ENCODE data around the gene PON3. TPM values are rescaled to one million over a fixed set of nuclear protein-coding genes. Genes with fewer than 3 reads are reported as not detected.

PON3 gene
- total and polyA plus RNA-seq, 2 of the 13 experiments (the other 11 are each of a cell fraction or from before 2014, with no cell fraction given), result 23.6 to 37.8 TPM

DNA sequence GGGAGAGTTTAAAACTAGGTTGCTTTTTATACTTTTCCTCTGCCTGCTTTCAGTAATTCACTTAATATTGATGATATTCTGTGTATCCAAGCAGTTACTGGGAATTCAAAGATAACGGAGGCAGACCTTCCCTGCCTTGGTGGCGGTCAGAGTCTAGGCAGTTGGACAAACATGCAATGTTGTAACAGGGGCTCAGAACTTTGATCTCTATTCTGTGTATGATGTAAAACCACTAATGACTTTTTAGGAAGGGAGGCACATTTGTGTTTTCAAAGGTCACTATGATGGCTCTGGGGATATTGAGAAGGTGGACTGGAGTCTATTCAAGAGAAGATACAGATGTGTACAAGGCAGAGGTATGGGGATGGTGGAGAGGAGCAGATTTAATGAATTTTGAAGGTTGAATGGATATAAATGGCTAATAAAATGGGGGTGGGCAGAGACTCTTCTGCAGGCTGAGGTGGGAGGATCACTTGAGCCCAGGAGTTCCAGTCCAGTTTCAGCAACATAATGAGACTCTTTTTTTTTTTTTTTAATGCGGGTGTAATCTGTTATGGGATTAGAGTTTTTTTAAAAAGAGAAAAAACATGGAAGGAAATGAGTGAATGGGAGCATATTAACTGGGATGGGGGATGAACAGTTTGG is 44.3 kb upstream of the PON3 start (continued):
- TF ChIP-seq, protein P1, sequence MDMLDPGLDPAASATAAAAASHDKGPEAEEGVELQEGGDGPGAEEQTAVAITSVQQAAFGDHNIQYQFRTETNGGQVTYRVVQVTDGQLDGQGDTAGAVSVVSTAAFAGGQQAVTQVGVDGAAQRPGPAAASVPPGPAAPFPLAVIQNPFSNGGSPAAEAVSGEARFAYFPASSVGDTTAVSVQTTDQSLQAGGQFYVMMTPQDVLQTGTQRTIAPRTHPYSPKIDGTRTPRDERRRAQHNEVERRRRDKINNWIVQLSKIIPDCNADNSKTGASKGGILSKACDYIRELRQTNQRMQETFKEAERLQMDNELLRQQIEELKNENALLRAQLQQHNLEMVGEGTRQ (IDR thresholded peaks at IDR 0.05; ENCODE audit: low read depth, low read length), result no peak
- TF ChIP-seq, protein P1 (CRISPR knock-in tag; IDR thresholded peaks at IDR 0.05; ENCODE audit: borderline replicate concordance), result no peak
- TF ChIP-seq NCOA1 (CRISPR knock-in tag; IDR thresholded peaks at IDR 0.05) (0 out of 2 replicates have a peak, but pooled peaks have one; percentile 45), JUND (CRISPR knock-in tag; IDR thresholded peaks at IDR 0.05) (0 out of 2 replicates have a peak, but pooled peaks have one; percentile 36), HOXD1 (CRISPR knock-in tag; IDR thresholded peaks at IDR 0.05) (peak; percentile 47; the same call in 1 of the 2 replicates), KLF11 (CRISPR knock-in tag; IDR thresholded peaks at IDR 0.05) (no peak), SOX6 (IDR thresholded peaks at IDR 0.05) (no peak), SOX6 (CRISPR knock-in tag; IDR thresholded peaks at IDR 0.05) (peak; percentile 86), EP300 (IDR thresholded peaks at IDR 0.05; ENCODE audit: low read depth in 2 of 2, low read length in 2 of 2) (peak; percentile 80 to 98), EP300 (CRISPR knock-in tag; IDR thresholded peaks at IDR 0.05; ENCODE audit: borderline replicate concordance) (peak; percentile 93)
- TF ChIP-seq, protein P2, sequence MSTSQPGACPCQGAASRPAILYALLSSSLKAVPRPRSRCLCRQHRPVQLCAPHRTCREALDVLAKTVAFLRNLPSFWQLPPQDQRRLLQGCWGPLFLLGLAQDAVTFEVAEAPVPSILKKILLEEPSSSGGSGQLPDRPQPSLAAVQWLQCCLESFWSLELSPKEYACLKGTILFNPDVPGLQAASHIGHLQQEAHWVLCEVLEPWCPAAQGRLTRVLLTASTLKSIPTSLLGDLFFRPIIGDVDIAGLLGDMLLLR (CRISPR knock-in tag; IDR thresholded peaks at IDR 0.05), result no peak
- TF ChIP-seq, protein P3, sequence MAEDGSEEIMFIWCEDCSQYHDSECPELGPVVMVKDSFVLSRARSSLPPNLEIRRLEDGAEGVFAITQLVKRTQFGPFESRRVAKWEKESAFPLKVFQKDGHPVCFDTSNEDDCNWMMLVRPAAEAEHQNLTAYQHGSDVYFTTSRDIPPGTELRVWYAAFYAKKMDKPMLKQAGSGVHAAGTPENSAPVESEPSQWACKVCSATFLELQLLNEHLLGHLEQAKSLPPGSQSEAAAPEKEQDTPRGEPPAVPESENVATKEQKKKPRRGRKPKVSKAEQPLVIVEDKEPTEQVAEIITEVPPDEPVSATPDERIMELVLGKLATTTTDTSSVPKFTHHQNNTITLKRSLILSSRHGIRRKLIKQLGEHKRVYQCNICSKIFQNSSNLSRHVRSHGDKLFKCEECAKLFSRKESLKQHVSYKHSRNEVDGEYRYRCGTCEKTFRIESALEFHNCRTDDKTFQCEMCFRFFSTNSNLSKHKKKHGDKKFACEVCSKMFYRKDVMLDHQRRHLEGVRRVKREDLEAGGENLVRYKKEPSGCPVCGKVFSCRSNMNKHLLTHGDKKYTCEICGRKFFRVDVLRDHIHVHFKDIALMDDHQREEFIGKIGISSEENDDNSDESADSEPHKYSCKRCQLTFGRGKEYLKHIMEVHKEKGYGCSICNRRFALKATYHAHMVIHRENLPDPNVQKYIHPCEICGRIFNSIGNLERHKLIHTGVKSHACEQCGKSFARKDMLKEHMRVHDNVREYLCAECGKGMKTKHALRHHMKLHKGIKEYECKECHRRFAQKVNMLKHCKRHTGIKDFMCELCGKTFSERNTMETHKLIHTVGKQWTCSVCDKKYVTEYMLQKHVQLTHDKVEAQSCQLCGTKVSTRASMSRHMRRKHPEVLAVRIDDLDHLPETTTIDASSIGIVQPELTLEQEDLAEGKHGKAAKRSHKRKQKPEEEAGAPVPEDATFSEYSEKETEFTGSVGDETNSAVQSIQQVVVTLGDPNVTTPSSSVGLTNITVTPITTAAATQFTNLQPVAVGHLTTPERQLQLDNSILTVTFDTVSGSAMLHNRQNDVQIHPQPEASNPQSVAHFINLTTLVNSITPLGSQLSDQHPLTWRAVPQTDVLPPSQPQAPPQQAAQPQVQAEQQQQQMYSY (CRISPR knock-in tag; IDR thresholded peaks at IDR 0.05), result peak; percentile 89
- TF ChIP-seq, protein P4, sequence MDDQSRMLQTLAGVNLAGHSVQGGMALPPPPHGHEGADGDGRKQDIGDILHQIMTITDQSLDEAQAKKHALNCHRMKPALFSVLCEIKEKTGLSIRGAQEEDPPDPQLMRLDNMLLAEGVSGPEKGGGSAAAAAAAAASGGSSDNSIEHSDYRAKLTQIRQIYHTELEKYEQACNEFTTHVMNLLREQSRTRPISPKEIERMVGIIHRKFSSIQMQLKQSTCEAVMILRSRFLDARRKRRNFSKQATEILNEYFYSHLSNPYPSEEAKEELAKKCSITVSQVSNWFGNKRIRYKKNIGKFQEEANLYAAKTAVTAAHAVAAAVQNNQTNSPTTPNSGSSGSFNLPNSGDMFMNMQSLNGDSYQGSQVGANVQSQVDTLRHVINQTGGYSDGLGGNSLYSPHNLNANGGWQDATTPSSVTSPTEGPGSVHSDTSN (CRISPR knock-in tag; IDR thresholded peaks at IDR 0.05; ENCODE audit: borderline replicate concordance), result no peak
- TF ChIP-seq, protein P5, sequence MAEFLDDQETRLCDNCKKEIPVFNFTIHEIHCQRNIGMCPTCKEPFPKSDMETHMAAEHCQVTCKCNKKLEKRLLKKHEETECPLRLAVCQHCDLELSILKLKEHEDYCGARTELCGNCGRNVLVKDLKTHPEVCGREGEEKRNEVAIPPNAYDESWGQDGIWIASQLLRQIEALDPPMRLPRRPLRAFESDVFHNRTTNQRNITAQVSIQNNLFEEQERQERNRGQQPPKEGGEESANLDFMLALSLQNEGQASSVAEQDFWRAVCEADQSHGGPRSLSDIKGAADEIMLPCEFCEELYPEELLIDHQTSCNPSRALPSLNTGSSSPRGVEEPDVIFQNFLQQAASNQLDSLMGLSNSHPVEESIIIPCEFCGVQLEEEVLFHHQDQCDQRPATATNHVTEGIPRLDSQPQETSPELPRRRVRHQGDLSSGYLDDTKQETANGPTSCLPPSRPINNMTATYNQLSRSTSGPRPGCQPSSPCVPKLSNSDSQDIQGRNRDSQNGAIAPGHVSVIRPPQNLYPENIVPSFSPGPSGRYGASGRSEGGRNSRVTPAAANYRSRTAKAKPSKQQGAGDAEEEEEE (CRISPR knock-in tag; IDR thresholded peaks at IDR 0.05; ENCODE audit: borderline replicate concordance), result no peak
- TF ChIP-seq, protein P6, sequence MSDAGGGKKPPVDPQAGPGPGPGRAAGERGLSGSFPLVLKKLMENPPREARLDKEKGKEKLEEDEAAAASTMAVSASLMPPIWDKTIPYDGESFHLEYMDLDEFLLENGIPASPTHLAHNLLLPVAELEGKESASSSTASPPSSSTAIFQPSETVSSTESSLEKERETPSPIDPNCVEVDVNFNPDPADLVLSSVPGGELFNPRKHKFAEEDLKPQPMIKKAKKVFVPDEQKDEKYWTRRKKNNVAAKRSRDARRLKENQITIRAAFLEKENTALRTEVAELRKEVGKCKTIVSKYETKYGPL (CRISPR knock-in tag; IDR thresholded peaks at IDR 0.05), result no peak

All from HepG2 (cell line).